LNCAP (cell line): ENCODE results near the gene SLC22A12.

Experiments used
- TF ChIP-seq, protein P1 (sequence below): fragments of 450-650 bp; IDR thresholded peaks from 2 replicates; pipeline ENCODE4 v1.5.1; 2017; ENCODE audit warnings: mild to moderate bottlenecking

Gene SLC22A12

DNA sequence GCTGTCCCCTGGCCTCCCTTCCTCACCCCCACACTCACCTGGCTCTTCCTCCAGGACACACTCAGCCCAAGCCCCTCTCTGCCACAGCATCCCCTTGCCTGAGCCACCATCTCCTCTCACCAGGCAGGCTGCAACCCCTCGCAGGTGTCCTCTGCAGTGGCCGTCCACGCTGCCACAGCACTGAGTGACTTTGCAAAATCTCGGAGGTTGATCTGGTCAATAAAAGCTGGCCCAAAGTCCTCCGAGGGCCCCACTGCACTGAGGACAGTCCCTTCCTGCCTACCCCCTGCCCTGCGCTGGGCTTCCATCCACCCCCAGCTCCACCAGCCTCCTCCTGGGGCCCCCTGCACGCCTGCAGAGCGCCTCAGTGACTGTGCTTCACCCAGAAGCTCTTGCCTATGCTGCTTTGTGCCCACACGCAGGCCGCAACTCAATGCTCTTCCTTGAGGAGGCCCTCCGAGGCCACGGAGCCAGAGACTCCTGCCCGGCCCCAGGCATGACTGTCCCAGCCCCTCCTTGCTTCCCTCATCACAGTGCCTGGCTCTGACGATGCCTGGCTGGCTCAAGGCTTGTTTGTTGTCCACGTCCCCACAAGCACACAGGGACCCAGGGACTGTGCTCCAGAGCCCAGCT, 30.8 kb upstream of the SLC22A12 start:
- TF ChIP-seq, protein P1, sequence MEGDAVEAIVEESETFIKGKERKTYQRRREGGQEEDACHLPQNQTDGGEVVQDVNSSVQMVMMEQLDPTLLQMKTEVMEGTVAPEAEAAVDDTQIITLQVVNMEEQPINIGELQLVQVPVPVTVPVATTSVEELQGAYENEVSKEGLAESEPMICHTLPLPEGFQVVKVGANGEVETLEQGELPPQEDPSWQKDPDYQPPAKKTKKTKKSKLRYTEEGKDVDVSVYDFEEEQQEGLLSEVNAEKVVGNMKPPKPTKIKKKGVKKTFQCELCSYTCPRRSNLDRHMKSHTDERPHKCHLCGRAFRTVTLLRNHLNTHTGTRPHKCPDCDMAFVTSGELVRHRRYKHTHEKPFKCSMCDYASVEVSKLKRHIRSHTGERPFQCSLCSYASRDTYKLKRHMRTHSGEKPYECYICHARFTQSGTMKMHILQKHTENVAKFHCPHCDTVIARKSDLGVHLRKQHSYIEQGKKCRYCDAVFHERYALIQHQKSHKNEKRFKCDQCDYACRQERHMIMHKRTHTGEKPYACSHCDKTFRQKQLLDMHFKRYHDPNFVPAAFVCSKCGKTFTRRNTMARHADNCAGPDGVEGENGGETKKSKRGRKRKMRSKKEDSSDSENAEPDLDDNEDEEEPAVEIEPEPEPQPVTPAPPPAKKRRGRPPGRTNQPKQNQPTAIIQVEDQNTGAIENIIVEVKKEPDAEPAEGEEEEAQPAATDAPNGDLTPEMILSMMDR, result no peak

DNA sequence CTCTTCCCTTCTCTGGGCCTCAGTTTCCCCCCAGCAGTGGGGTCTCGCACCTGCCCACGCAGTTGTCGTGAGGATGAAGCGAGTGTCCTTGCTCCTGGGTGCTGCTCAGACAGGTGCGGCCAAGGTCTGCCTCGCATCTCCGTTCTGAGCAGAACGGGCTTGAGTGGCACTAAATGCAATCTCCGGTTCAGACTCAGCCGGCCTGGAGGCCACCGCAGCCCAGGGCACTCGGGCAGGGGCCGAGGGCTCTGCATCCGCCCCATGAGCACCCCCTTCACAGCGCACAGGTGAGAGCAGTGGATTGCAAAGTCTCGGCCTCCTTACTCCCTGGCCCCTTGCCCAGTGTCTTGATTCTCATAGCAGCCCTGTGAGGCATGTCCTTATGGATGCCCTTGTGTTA, 30.1 kb upstream of the SLC22A12 start:
- TF ChIP-seq, protein P1, result no peak

DNA sequence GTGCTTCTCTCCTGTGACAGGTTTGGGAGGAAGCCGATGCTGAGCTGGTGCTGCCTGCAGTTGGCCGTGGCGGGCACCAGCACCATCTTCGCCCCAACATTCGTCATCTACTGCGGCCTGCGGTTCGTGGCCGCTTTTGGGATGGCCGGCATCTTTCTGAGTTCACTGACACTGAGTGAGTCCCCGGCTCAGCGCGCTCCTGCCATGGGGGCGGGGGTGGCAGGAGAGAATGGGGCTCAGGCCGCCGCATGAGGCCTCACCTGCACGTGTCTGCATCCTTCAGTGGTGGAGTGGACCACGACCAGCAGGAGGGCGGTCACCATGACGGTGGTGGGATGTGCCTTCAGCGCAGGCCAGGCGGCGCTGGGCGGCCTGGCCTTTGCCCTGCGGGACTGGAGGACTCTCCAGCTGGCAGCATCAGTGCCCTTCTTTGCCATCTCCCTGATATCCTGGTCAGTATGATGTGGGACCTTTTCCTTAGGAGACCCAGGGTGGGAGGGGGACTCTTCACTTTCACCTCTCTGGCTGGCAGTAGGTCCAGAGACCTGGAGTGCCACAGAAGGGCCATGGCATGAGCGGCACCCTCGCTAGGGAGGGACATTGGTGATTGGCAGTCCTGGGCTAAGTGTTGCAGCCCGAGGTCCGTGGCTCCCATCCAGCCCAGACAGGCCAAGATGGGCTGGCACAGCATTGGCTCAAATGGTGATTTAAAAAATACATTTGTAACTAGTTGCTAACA, 28.9 kb upstream of the SLC22A12 start:
- TF ChIP-seq, protein P1, result no peak

DNA sequence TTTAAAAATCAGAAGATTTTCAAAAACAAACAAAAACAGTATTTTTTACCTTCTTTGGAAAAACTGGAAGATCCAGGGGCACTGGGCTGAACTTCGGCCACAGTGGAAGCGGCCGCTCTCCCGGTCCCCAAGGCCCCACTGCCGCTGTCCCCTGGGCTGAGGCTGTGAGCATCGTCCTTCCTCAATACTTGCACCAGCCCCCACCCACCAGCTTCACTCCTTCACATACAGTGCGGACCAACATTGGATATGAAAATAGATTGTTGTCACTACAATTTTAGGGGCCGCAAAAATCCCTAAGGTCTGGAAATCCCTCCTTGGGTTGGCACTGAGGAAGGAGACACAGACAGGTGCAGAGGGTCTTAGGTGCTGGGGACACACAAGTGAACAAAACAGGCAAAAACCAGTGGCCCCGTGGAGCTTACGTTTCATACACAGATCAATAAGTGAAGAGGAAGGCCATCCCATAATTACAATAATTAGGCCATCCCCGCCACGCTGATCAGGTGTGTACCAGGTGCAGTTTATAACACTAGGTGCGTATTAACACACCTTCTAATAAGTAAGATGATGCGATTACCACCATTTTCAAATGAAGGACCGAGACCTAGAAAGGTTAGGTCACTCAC, 28.2 kb upstream of the SLC22A12 start:
- TF ChIP-seq, protein P1, result no peak

DNA sequence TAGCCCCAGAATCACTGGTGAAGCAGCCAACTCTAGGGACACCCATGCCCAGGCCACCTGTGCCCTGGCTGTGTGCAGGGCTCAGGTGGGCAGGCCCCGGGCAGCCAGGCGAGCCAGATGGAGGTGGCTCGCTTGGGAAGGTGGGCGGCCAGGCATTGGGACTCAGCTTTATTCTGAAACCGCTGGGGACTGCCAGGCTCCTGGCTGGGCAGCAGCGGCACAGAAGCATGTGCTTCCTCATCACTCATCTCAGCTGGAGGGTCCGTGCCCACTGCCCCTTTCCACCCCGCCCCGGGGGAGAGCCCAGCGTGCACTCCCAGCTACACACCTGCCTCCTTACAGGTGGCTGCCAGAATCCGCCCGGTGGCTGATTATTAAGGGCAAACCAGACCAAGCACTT, 27.1 kb upstream of the SLC22A12 start:
- TF ChIP-seq, protein P1, result no peak

DNA sequence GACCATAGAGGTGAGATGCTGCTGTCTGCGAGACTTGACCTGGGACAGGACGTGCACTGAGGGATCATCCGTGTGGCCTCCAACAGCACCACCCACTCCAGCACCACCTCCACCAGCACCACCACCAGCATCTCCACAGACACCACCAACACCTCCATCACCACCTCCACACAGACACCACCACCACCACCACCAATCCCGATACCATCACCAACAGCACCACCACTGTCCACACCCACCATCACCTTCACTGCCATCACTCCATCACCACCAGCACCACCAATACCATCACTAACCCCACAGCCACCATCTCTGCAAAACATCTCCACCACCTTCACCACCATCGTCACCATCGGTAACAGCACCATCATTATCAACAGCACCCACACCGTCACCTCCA, 26.6 kb upstream of the SLC22A12 start:
- TF ChIP-seq, protein P1, result no peak

DNA sequence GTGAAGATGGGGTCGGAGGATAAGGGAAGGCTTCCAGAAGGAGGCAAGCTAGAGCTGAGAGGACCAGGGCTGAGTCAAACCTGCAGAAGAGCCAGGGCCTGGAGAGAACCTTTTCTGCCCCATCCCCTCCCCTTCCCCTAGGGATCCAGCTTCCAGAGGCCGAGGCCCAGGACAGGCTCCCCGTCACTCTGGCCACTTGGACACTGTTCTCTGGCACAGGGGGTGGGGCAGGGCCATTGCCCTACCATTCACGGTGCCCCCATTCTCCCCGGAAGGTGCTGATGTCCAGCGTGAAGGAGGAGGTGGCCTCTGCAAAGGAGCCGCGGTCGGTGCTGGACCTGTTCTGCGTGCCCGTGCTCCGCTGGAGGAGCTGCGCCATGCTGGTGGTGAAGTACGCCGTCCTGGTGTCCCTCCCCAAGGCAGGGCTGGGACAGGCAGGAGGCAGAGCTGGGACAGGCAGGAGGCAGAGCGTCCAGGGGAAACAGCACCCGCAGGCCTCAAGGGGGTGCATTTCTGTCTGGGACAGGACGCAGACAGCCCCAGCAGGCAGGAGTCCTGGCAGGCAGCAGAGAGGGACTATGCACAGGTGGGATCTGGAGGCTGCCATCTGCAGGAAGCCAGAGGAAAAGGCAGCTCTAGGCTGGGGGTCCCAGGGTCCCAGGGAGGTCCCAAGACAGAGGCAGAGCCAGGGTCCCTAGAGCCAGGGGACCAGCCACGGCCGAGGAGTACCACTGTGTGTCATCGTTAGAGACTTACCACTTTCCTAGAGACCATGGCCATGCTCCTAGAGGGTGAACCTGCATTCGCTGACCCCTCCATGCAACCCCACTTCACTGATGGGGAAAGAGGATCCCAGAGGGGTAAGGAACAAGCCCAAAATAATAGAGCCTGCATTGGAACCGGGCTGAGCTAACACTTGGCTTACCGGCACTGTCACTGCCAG, 25.8 kb upstream of the SLC22A12 start:
- TF ChIP-seq, protein P1, result no peak
